ENCODE measurements around the gene GIPC1. TPM values are rescaled to one million over a fixed set of nuclear protein-coding genes. Genes with fewer than 3 reads are reported as not detected.
A peak's percentile ranks its signal among the peaks of the same experiment; 100 is the strongest.

Gene GIPC1
- total and polyA plus RNA-seq, 8 donors, result 43.7 to 154 (median 64.9) TPM

DNA sequence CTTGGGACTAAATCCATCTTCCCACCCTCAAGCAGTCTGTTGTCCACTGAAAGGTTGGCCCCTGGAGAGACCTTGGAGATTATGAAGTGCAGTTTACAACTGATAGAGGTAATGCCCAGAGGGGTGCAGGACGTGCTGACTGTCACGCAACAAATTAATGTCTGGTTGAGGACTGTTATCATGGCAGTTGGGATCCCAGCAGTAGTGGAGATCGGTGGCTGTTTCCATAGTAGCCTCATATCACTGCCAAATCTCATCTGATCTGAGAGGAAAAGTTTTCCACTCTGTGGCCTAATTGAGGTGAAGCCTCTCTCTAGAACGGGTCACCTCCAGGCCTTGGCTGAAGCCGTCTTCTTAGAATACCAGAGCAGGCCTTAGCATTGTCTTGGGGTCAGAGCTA lies 37.5 kb upstream of the GIPC1 start:
- intact Hi-C loops (cut with DNase I), result no loop called here
- H3K27me3 ChIP-seq, result no peaks in the 10 kb centered on the region
- ATAC-seq (no peak), DNase-seq (no peak)
- TF ChIP-seq, protein P1, sequence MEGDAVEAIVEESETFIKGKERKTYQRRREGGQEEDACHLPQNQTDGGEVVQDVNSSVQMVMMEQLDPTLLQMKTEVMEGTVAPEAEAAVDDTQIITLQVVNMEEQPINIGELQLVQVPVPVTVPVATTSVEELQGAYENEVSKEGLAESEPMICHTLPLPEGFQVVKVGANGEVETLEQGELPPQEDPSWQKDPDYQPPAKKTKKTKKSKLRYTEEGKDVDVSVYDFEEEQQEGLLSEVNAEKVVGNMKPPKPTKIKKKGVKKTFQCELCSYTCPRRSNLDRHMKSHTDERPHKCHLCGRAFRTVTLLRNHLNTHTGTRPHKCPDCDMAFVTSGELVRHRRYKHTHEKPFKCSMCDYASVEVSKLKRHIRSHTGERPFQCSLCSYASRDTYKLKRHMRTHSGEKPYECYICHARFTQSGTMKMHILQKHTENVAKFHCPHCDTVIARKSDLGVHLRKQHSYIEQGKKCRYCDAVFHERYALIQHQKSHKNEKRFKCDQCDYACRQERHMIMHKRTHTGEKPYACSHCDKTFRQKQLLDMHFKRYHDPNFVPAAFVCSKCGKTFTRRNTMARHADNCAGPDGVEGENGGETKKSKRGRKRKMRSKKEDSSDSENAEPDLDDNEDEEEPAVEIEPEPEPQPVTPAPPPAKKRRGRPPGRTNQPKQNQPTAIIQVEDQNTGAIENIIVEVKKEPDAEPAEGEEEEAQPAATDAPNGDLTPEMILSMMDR (IDR thresholded peaks at IDR 0.05), result no peak
- H3K4me1 ChIP-seq, result peaks cover 4 to 36% of the 10 kb centered on the region in 2 donors
- no peak overlapping the region for H3K4me3 ChIP-seq
- no peaks in the 10 kb centered on the region for H3K9me3 ChIP-seq
- no peaks in the 10 kb centered on the region for H3K36me3 ChIP-seq
- H3K27ac ChIP-seq, result no peak overlapping the region

DNA sequence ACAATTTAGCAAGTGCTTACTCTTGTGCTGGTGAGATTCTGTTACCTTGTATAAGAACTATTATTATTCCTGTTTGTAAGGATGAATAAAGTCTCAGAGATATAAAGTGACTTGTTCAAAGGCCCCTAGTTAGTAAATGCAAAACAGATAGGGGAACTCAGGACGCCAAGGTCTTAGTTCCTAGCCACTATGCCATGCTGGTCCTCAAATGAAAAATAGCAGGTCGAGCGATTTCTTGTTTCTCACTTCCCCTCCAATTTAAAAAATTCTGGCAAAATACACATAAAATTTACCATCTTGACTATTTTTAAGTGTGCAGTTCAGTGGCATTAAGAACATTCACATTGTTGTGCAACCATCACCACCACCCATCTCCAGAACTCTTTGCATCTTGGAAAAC lies 34.6 kb upstream of the GIPC1 start:
- no peaks in the 10 kb centered on the region for H3K27me3 ChIP-seq
- TF ChIP-seq, protein P1 (IDR thresholded peaks at IDR 0.05), result no peak
- ATAC-seq (no peak), DNase-seq (no peak)
- H3K4me3 ChIP-seq, result peak overlapping the region; percentile 65 to 87
- no peaks in the 10 kb centered on the region for H3K9me3 ChIP-seq
- intact Hi-C loops (cut with DNase I), result no loop called here
- no peaks in the 10 kb centered on the region for H3K36me3 ChIP-seq
- H3K27ac ChIP-seq, result peak overlapping the region in 1 of 2 donors; percentile 94
- H3K4me1 ChIP-seq, result peaks cover 4 to 27% of the 10 kb centered on the region in 2 donors

DNA sequence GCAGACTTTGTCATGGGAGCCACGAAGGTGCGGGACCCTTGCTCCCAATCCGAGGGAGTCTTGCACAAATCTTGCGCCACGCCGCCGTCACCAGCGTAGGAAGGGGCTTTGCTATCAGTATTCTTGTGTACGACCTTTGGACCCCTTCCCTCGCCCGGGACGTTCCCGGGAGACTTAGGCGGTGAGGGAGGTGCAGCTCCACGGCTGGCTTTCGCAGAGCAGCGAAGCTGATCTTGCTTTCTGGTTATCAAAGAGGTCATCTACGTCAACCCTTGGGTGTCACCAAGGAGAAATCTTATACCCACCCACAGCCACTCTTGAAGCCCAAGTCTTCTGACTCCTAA lies 34.0 kb upstream of the GIPC1 start:
- intact Hi-C loops (cut with DNase I), result no loop called here
- ATAC-seq, result peak; percentile 2
- no peaks in the 10 kb centered on the region for H3K36me3 ChIP-seq
- peak overlapping the region; percentile 65 to 87 for H3K4me3 ChIP-seq
- TF ChIP-seq, protein P1 (IDR thresholded peaks at IDR 0.05), result no peak
- peaks cover 4 to 27% of the 10 kb centered on the region in 2 donors for H3K4me1 ChIP-seq
- peak in 1 of 4 donors; percentile 87 for DNase-seq
- H3K27me3 ChIP-seq, result no peaks in the 10 kb centered on the region
- peak overlapping the region; percentile 93 to 94 for H3K27ac ChIP-seq
- H3K9me3 ChIP-seq, result no peaks in the 10 kb centered on the region

DNA sequence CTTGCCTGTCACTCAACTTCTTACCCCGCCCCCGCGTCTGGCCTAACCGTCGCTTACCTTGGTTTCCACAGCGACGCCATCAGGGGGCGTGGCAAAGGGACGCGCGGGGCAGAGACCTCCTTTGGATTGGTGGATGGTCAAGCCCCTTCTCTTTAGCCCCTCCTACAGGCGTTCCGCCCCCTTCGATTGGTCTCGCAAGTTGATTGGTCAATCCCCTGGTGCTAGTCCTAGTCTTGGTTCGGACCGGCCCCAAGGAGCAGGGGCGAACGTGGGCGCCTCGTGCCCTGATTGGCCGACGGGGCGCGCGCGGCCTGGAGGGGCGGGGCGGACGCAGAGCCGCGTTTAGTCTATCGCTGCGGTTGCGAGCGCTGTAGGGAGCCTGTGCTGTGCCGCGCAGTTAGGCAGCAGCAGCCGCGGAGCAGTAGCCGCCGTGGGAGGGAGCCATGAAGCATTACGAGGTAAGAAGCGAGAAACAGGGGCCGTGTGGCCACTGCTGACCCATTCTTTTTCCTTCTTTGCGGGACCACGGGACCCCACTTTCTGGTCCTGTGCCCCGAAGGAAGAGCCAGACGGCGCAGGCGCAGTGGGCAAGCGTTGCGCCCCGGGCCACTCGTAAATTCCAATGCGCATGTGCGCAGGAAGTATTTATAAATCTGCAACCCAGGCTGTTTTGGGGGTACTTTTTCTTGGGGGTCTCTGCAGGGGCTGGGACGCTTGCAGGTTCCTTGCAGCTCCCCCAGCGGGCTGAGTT lies 33.5 kb upstream of the GIPC1 start, which contains the start of gene TECR:
TSS of gene TECR (plus strand) at position 341 of the 751 bp plus-strand sequence. CDS start at position 444, 103 bp downstream.
- Histone ChIP-seq H3K27me3 (no peaks in the 10 kb centered on the region), H3K4me3 (peak within 1 kb of the TSS; percentile 65 to 87), H3K36me3 (no peaks in the 10 kb centered on the region), H3K9me3 (no peaks in the 10 kb centered on the region), H3K27ac (peak within 1 kb of the TSS; percentile 93 to 94), H3K4me1 (peaks cover 4 to 27% of the 10 kb centered on the region in 2 donors)
- DNase-seq (peak; percentile 99 to 100 (median 100)), ATAC-seq (peak; percentile 98)
- intact Hi-C loops (cut with DNase I), result no loop called here
- TF ChIP-seq, protein P1 (IDR thresholded peaks at IDR 0.05), result peak in 1 of 2 donors; percentile 15

DNA sequence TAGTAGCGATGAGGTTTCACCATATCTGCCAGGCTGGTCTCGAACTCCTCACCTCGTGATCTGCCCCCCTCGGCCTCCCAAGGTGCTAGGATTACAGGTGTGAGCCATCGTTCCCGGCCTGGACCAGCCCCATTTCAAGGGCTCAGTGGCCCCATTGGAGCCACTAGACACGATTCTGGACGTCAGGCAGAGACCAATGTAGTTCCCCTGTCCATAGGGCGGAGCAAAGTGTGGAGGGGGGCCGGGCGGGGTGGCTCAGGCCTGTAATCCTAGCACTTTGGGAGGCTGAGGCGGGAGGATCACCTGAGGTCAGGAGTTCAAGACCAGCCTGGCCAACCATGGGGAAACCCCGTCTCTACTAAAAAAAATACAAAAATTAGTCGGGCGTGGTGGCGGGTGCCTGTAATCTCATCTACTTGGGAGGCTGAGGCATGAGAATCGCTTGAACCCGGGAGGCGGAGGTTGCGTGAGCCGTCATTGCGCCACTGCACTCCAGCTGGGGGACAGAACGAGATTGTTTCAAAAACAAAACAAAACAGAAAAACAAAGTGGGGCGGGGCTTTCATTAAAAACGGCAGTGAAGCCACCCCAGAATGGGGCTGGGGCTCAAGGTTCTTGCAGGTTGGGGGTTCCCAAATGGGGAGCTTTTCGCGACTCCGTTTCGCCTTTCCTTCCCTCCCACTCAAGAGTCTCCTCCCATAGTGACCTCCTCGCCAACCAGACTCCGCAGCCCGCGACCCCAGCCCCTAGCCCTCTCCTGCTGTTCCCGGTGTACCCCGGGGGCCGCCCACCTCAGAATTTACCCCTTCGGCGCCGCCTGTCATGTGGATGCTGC lies 32.7 kb upstream of the GIPC1 start:
- TF ChIP-seq, protein P1 (IDR thresholded peaks at IDR 0.05), result no peak
- Histone ChIP-seq H3K4me1 (peaks cover 4 to 27% of the 10 kb centered on the region in 2 donors), H3K36me3 (no peaks in the 10 kb centered on the region), H3K27me3 (no peaks in the 10 kb centered on the region), H3K27ac (peak overlapping the region in 1 of 2 donors; percentile 94), H3K9me3 (no peaks in the 10 kb centered on the region), H3K4me3 (peak overlapping the region; percentile 64 to 65)
- intact Hi-C loops (cut with DNase I), result no loop called here
- DNase-seq (peak in 2 of 4 donors; percentile 40 to 74), ATAC-seq (no peak)

Data from left lung (tissue), 10 donors.